K562 (cell line): ENCODE data around the gene NDUFAF8. TPM values are rescaled to one million over a fixed set of nuclear protein-coding genes. Genes with fewer than 3 reads are reported as not detected.

Source experiments
- ARID3B ChIP-seq: fragments of 250-450 bp; sonication (Bioruptor Pico); IDR thresholded peaks from 2 replicates; pipeline ENCODE4 v1.4.0; 2020; ENCODE audit warnings: borderline replicate concordance
- KDM5B ChIP-seq: fragments of 200-600 bp; sonication (generic); IDR thresholded peaks from 2 replicates; pipeline ENCODE4 v1.6.1; 2012; ENCODE audit warnings: low read depth, mild to moderate bottlenecking, moderate library complexity, low read length, control low read depth, inconsistent platforms; ENCODE audit not compliant: insufficient replicate concordance
- MAX ChIP-seq: sonication (generic); formaldehyde crosslinking; IDR thresholded peaks from 2 replicates; pipeline ENCODE4 v1.9.0; 2022; ENCODE audit warnings: mild to moderate bottlenecking, missing genetic modification reagents
- MCM7 ChIP-seq, 2 experiments: fragments of 450-650 bp; IDR thresholded peaks; 2 replicates each; pipeline ENCODE4 v1.6.1; 2016 to 2018
- MXI1 ChIP-seq: IDR thresholded peaks from 2 replicates; pipeline ENCODE4 v1.6.1; 2011; ENCODE audit warnings: low read depth, mild to moderate bottlenecking, improper control_type of control experiment, low read length
- NFIC ChIP-seq: fragments of 450-650 bp; IDR thresholded peaks from 2 replicates; pipeline ENCODE4 v1.6.1; 2017; ENCODE audit warnings: mild to moderate bottlenecking, inconsistent platforms
- NKRF ChIP-seq: fragments of 450-650 bp; IDR thresholded peaks from 2 replicates; pipeline ENCODE4 v1.6.1; 2016; ENCODE audit warnings: borderline replicate concordance
- NR0B1 ChIP-seq: fragments of 450-650 bp; IDR thresholded peaks from one replicate; pipeline ENCODE4 v1.6.1; 2018; ENCODE audit warnings: mild to moderate bottlenecking, moderate library complexity; ENCODE audit not compliant: partially characterized antibody
- RAD51 ChIP-seq: fragments of 450-650 bp; IDR thresholded peaks from 2 replicates; pipeline ENCODE4 v1.7.1; 2016; ENCODE audit warnings: low read depth, mild to moderate bottlenecking, borderline replicate concordance
- ZBTB12 ChIP-seq: fragments of 250-450 bp; sonication (Bioruptor Pico); IDR thresholded peaks from 2 replicates; pipeline ENCODE4 v1.4.0; 2020
- ZKSCAN1 ChIP-seq: fragments of 150-350 bp; IDR thresholded peaks from 2 replicates; pipeline ENCODE4 v1.6.1; 2016; ENCODE audit warnings: low read depth, low read length
- ZNF354B ChIP-seq: fragments of 250-450 bp; sonication (Bioruptor Pico); IDR thresholded peaks from 2 replicates; pipeline ENCODE4 v1.4.0; 2020
- ZNF511 ChIP-seq: sonication (generic); formaldehyde crosslinking; IDR thresholded peaks from 2 replicates; pipeline ENCODE4 v1.8.0; 2022; ENCODE audit warnings: mild to moderate bottlenecking, missing genetic modification reagents
- ZNF609 ChIP-seq: sonication (generic); formaldehyde crosslinking; IDR thresholded peaks from 2 replicates; pipeline ENCODE4 v1.8.1; 2023; ENCODE audit warnings: missing genetic modification reagents, mild to moderate bottlenecking, borderline replicate concordance
- ZNF785 ChIP-seq: fragments of 250-450 bp; sonication (Bioruptor Pico); IDR thresholded peaks from 2 replicates; pipeline ENCODE4 v1.4.0; 2020; ENCODE audit warnings: mild to moderate bottlenecking
- polyA plus RNA-seq, 8 experiments: library from polyadenylated mRNA; depleted of rRNA in 4 of 8; stranded (reverse) in 5 of 8; unstranded in 3 of 8; fragments of >200 nt; fragmentation: Nextera tagmentation in 2 of 8; fragmentation: Illumina TruSeq in 1 of 8; extraction: Ambion mirVana in 2 of 8; extraction: Trizol in 1 of 8; gene quantifications; 2 replicates each; pipeline versions ENCODE4 v1.2.1 to v1.2.3, GENCODE V29; 2011 to 2014; ENCODE audit warnings: inconsistent platforms in 1 of 8, missing spikeins in 1 of 8
- total RNA-seq, 7 experiments: library from RNA; depleted of rRNA in 6 of 7; stranded (reverse); fragments of >200 nt in 6 of 7; fragmentation: Illumina TruSeq in 2 of 7; extraction: Trizol in 2 of 7; gene quantifications; 2 replicates each; pipeline versions ENCODE4 v1.2.1 to v1.2.3, GENCODE V29; 2011 to 2021; ENCODE audit warnings: low replicate concordance in 1 of 7

Gene NDUFAF8
- total and polyA plus RNA-seq, 9 of the 15 experiments (the other 6 are each of a cell fraction or from before 2014, with no cell fraction given): 13.5 to 144 (median 90.0) TPM

- TF ChIP-seq ZNF609 (CRISPR knock-in tag) (no peak), ZBTB12 (CRISPR knock-in tag) (no peak), MXI1 (no peak), RAD51 (no peak), MAX (CRISPR knock-in tag) (peak; percentile 94), NFIC (no peak), ZNF785 (CRISPR knock-in tag) (no peak), MCM7 (IDR thresholded peaks at IDR 0.05) (no peak), ARID3B (CRISPR knock-in tag) (no peak), NKRF (no peak), ZKSCAN1 (no peak), ZNF511 (CRISPR knock-in tag) (no peak), KDM5B (no peak), ZNF354B (CRISPR knock-in tag) (no peak), NR0B1 (no peak)
Observed at GRCh38 chr17:81193470-81194224, 45.5 kb upstream of the NDUFAF8 start (continued).
